ENCODE data around the gene MED28.

The MED28 gene

GRCh38 chr4:17577665-17578481 lies 36.6 kb upstream of the MED28 start:
- Histone ChIP-seq H4K20me1 (ENCODE audit: insufficient read depth, low read length) (no peaks in the 10 kb centered on the region), H3K4me1 (ENCODE audit: low read length) (peaks cover 23% of the 10 kb centered on the region), H3K9me3 (replicated peaks; ENCODE audit: insufficient read depth, low read length) (no peaks in the 10 kb centered on the region), H2AFZ (ENCODE audit: low read length) (peak overlapping the region; percentile 50), H3K4me2 (ENCODE audit: low read depth, low read length) (peak overlapping the region; percentile 76), H3K27me3 (replicated peaks; ENCODE audit: insufficient read depth, low read length) (no peaks in the 10 kb centered on the region), H3K79me2 (ENCODE audit: low read length) (peaks cover 52% of the 10 kb centered on the region), H3K9me2 (replicated peaks; ENCODE audit: insufficient read depth, low read length) (no peaks in the 10 kb centered on the region), H3K36me3 (replicated peaks; ENCODE audit: insufficient read depth, low read length) (peaks cover 15% of the 10 kb centered on the region; the same call in 1 of the 2 replicates), H3F3A (ENCODE audit: insufficient read depth, low read length) (peaks cover 34% of the 10 kb centered on the region), H3K4me3 (ENCODE audit: low read length) (peak overlapping the region; percentile 93), H3K27ac (ENCODE audit: low read length) (peak overlapping the region; percentile 96), H3K9ac (ENCODE audit: low read length) (peak overlapping the region; percentile 97)
- DNase-seq: peak; percentile 35
- TF ChIP-seq CTCF (IDR thresholded peaks at IDR 0.05; ENCODE audit: low read length): peak; percentile 14
- no peak for TF ChIP-seq EZH2phosphoT487 (IDR thresholded peaks at IDR 0.05; ENCODE audit: low read length)
- TF ChIP-seq EZH2 (optimal IDR thresholded peaks at IDR 0.05; ENCODE audit: low read depth, low read length): no peak

- H3K36me3 ChIP-seq (replicated peaks; ENCODE audit: insufficient read depth, low read length): peaks cover 15% of the 10 kb centered on the region; the same call in 1 of the 2 replicates
- H3K4me1 ChIP-seq (ENCODE audit: low read length): peaks cover 23% of the 10 kb centered on the region
- TF ChIP-seq EZH2phosphoT487 (IDR thresholded peaks at IDR 0.05; ENCODE audit: low read length) (no peak), EZH2 (optimal IDR thresholded peaks at IDR 0.05; ENCODE audit: low read depth, low read length) (no peak), CTCF (IDR thresholded peaks at IDR 0.05; ENCODE audit: low read length) (no peak)
- H3K9me3 ChIP-seq (replicated peaks; ENCODE audit: insufficient read depth, low read length): no peaks in the 10 kb centered on the region
- H2AFZ ChIP-seq (ENCODE audit: low read length): peak overlapping the region; percentile 50; the same call in 1 of the 2 replicates
- H4K20me1 ChIP-seq (ENCODE audit: insufficient read depth, low read length): no peaks in the 10 kb centered on the region
- no peaks in the 10 kb centered on the region for H3K27me3 ChIP-seq (replicated peaks; ENCODE audit: insufficient read depth, low read length)
- H3K4me3 ChIP-seq (ENCODE audit: low read length): peak overlapping the region; percentile 93
- peak overlapping the region; percentile 97 for H3K9ac ChIP-seq (ENCODE audit: low read length)
- H3K4me2 ChIP-seq (ENCODE audit: low read depth, low read length): peak overlapping the region; percentile 76
- H3K79me2 ChIP-seq (ENCODE audit: low read length): peaks cover 52% of the 10 kb centered on the region
- no peaks in the 10 kb centered on the region for H3K9me2 ChIP-seq (replicated peaks; ENCODE audit: insufficient read depth, low read length)
- H3F3A ChIP-seq (ENCODE audit: insufficient read depth, low read length): peaks cover 34% of the 10 kb centered on the region
- DNase-seq: peak; percentile 74
- H3K27ac ChIP-seq (ENCODE audit: low read length): peak overlapping the region; percentile 96
Measured at GRCh38 chr4:17578482-17578891, 36.0 kb upstream of the MED28 start.

DNA sequence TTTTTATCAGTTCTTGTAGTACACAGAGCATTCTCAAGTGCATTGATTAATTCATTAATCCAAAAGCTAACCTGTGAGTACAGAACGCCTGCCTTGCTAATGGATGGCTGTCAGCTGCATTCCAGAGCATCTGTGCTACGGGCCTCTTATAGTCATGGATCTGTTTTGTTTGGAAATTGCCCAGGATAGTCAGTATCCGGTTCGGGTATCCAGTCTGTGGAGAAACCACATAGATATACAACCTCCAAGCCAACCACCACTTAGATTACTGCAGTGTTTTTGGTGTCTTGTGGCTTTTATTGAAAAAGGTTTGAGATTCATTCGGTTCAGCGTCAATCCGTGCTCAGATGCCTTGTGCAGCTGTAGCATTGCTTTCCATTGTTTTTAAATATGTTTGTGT lies 33.5 kb upstream of the MED28 start:
- no peak overlapping the region for H2AFZ ChIP-seq (ENCODE audit: low read length)
- H3K27ac ChIP-seq (ENCODE audit: low read length): no peak overlapping the region
- no peaks in the 10 kb centered on the region for H3K27me3 ChIP-seq (replicated peaks; ENCODE audit: insufficient read depth, low read length)
- peaks cover 20% of the 10 kb centered on the region for H3K4me1 ChIP-seq (ENCODE audit: low read length)
- H3K4me2 ChIP-seq (ENCODE audit: low read depth, low read length): no peak overlapping the region
- H3K36me3 ChIP-seq (replicated peaks; ENCODE audit: insufficient read depth, low read length): peaks cover 20% of the 10 kb centered on the region
- no peak overlapping the region for H3K4me3 ChIP-seq (ENCODE audit: low read length)
- H3K9me2 ChIP-seq (replicated peaks; ENCODE audit: insufficient read depth, low read length): no peaks in the 10 kb centered on the region
- no peaks in the 10 kb centered on the region for H4K20me1 ChIP-seq (ENCODE audit: insufficient read depth, low read length)
- DNase-seq: no peak
- no peak overlapping the region for H3K9ac ChIP-seq (ENCODE audit: low read length)
- TF ChIP-seq EZH2 (optimal IDR thresholded peaks at IDR 0.05; ENCODE audit: low read depth, low read length) (no peak), EZH2phosphoT487 (IDR thresholded peaks at IDR 0.05; ENCODE audit: low read length) (no peak), CTCF (IDR thresholded peaks at IDR 0.05; ENCODE audit: low read length) (no peak)
- peaks cover 64% of the 10 kb centered on the region for H3K79me2 ChIP-seq (ENCODE audit: low read length)
- H3K9me3 ChIP-seq (replicated peaks; ENCODE audit: insufficient read depth, low read length): no peaks in the 10 kb centered on the region
- H3F3A ChIP-seq (ENCODE audit: insufficient read depth, low read length): peaks cover 30% of the 10 kb centered on the region

All from MM.1S (cell line).